GM19239 (cell line): ENCODE measurements around the gene NRF1.

Experiments used
- DNase-seq: peaks from one replicate; pipeline ENCODE4 v3.0.0; 2011; ENCODE audit warnings: low spot score; ENCODE audit not compliant: insufficient read length
- FAIRE-seq: peaks from 2 replicates; lab custom pipeline; 2011; peaks lifted over from hg19 to GRCh38; lab: Jason Lieb, UNC

Gene NRF1

GRCh38 chr7:129675521-129675920 is 64.0 kb downstream of the NRF1 start:
- DNase-seq, result no peak
- FAIRE-seq, result no peak

GRCh38 chr7:129676017-129676897 is 64.7 kb downstream of the NRF1 start:
- no peak for FAIRE-seq

GRCh38 chr7:129677796-129678195 is 66.3 kb downstream of the NRF1 start:
- FAIRE-seq (no peak), DNase-seq (no peak)

More at GRCh38 chr7:129676017-129676897, 64.7 kb downstream of the NRF1 start:
- DNase-seq, result no peak

- FAIRE-seq, result no peak
- DNase-seq, result no peak
Observed at GRCh38 chr7:129678606-129679005, 67.1 kb downstream of the NRF1 start.

- DNase-seq (no peak), FAIRE-seq (no peak)
Observed at GRCh38 chr7:129680400-129680799, 68.9 kb downstream of the NRF1 start.

- FAIRE-seq (no peak), DNase-seq (no peak)
Observed at GRCh38 chr7:129684777-129685176, 73.3 kb downstream of the NRF1 start.

GRCh38 chr7:129686063-129686462 is 74.5 kb downstream of the NRF1 start:
- DNase-seq, result no peak
- no peak for FAIRE-seq

GRCh38 chr7:129688503-129689222 is 77.1 kb downstream of the NRF1 start:
- no peak for DNase-seq
- FAIRE-seq, result no peak

- FAIRE-seq, result no peak
Observed at GRCh38 chr7:129689995-129690581, 78.6 kb downstream of the NRF1 start.

GRCh38 chr7:129690701-129691100 is 79.2 kb downstream of the NRF1 start:
- FAIRE-seq (no peak), DNase-seq (no peak)

More at GRCh38 chr7:129689995-129690581, 78.6 kb downstream of the NRF1 start:
- no peak for DNase-seq

- FAIRE-seq (no peak), DNase-seq (no peak)
Observed at GRCh38 chr7:129698516-129699418, 87.2 kb downstream of the NRF1 start.

GRCh38 chr7:129702316-129702715 is 90.8 kb downstream of the NRF1 start:
- no peak for DNase-seq
- FAIRE-seq, result no peak

GRCh38 chr7:129702761-129703338 is 91.3 kb downstream of the NRF1 start:
- DNase-seq, result no peak
- FAIRE-seq, result no peak

- no peak for FAIRE-seq
- no peak for DNase-seq
Observed at GRCh38 chr7:129703751-129704150, 92.2 kb downstream of the NRF1 start.

GRCh38 chr7:129707910-129708499 is 96.5 kb downstream of the NRF1 start:
- no peak for FAIRE-seq
- no peak for DNase-seq

- FAIRE-seq, result no peak
- no peak for DNase-seq
Observed at GRCh38 chr7:129713544-129713943, 102.0 kb downstream of the NRF1 start.

- FAIRE-seq (no peak), DNase-seq (no peak)
Observed at GRCh38 chr7:129714514-129715063, 103.1 kb downstream of the NRF1 start.

GRCh38 chr7:129719980-129720732 is 108.6 kb downstream of the NRF1 start:
- no peak for DNase-seq
- no peak for FAIRE-seq
